Measurements from ENCODE around the gene ANKRD35.
A peak's percentile ranks its signal among the peaks of the same experiment; 100 is the strongest.

ANKRD35 gene

GRCh38 chr1:145893306-145894055 lies 7.8 kb upstream of the ANKRD35 start:
- DNase-seq (ENCODE audit: low read depth in 2 of 2): no peak

- no peak for DNase-seq (ENCODE audit: low read depth in 2 of 2)
Observed at GRCh38 chr1:145892486-145893087, 6.9 kb upstream of the ANKRD35 start.

GRCh38 chr1:145891587-145892485 lies 6.2 kb upstream of the ANKRD35 start:
- DNase-seq (ENCODE audit: low read depth in 2 of 2): peak in 1 of 2 donors; percentile 24

- DNase-seq (ENCODE audit: low read depth in 2 of 2): no peak
Observed at GRCh38 chr1:145891143-145891542, 5.5 kb upstream of the ANKRD35 start.

GRCh38 chr1:145889722-145890121 lies 4.1 kb upstream of the ANKRD35 start:
- DNase-seq (ENCODE audit: low read depth in 2 of 2): no peak

GRCh38 chr1:145887631-145888030 lies 2.0 kb upstream of the ANKRD35 start:
- no peak for DNase-seq (ENCODE audit: low read depth in 2 of 2)

GRCh38 chr1:145886816-145887215 lies 1.1 kb upstream of the ANKRD35 start:
- no peak for DNase-seq (ENCODE audit: low read depth in 2 of 2)

GRCh38 chr1:145886390-145886789 lies 724 bp upstream of the ANKRD35 start:
- no peak for DNase-seq (ENCODE audit: low read depth in 2 of 2)

GRCh38 chr1:145884675-145885074 lies 991 bp downstream of the ANKRD35 start:
- DNase-seq (ENCODE audit: low read depth in 2 of 2): no peak

GRCh38 chr1:145879775-145880174 lies 5.9 kb downstream of the ANKRD35 start:
- no peak for DNase-seq (ENCODE audit: low read depth in 2 of 2)

GRCh38 chr1:145878724-145879123 lies 6.9 kb downstream of the ANKRD35 start:
- DNase-seq (ENCODE audit: low read depth in 2 of 2): no peak

- no peak for DNase-seq (ENCODE audit: low read depth in 2 of 2)
Observed at GRCh38 chr1:145877923-145878486, 7.7 kb downstream of the ANKRD35 start.

GRCh38 chr1:145874646-145875045 lies 11.0 kb downstream of the ANKRD35 start:
- no peak for DNase-seq (ENCODE audit: low read depth in 2 of 2)

GRCh38 chr1:145871994-145872924 lies 13.4 kb downstream of the ANKRD35 start:
- peak in 1 of 2 donors; percentile 4 for DNase-seq (ENCODE audit: low read depth in 2 of 2)

GRCh38 chr1:145868232-145868631 lies 17.4 kb downstream of the ANKRD35 start:
- no peak for DNase-seq (ENCODE audit: low read depth in 2 of 2)

- no peak for DNase-seq (ENCODE audit: low read depth in 2 of 2)
Observed at GRCh38 chr1:145863282-145864018, 22.2 kb downstream of the ANKRD35 start.

- DNase-seq (ENCODE audit: low read depth in 2 of 2): peak; percentile 44 to 65
Observed at GRCh38 chr1:145859491-145860023, 26.1 kb downstream of the ANKRD35 start.

GRCh38 chr1:145858901-145859490 lies 26.7 kb downstream of the ANKRD35 start, which contains the start of gene PIAS3:
Gene PIAS3 (minus strand): TSS chr1:145859081. CDS start chr1:145858990, 91 bp downstream.
- peak; percentile 68 to 73 for DNase-seq (ENCODE audit: low read depth in 2 of 2)

GRCh38 chr1:145858238-145858900 lies 27.3 kb downstream of the ANKRD35 start:
- DNase-seq (ENCODE audit: low read depth in 2 of 2): peak; percentile 10 to 48

Data from stimulated activated CD8-positive, alpha-beta memory T cell treated with anti-CD3 and anti-CD28 coated beads, Interleukin-2, amount 100 ng/mL, for 1 hour (primary cell).